Activated naive CD4-positive, alpha-beta T cell treated with Interleukin-2 at 50 U/mL for 16 hours (primary cell): ENCODE measurements around the gene TRMT2B.
"Not testable (repeated sequence)": the region's sequence is repeated elsewhere in the genome, so short reads cannot be mapped to it uniquely, and the experiment has no call there.

Source experiments
- DNase-seq: peaks from one replicate; pipeline ENCODE4 v3.0.0-alpha.2; 2020

The TRMT2B gene

GRCh38 chrX:101051549-101052302, at the start of gene TRMT2B:
Gene TRMT2B (minus strand): TSS chrX:101052111. CDS start chrX:101042289, 9,822 bp downstream.
- DNase-seq: peak; percentile 79

- peak; percentile 93 for DNase-seq
Observed at GRCh38 chrX:101097546-101098453, 45.9 kb upstream of the TRMT2B start, which contains the start of gene CENPI. Gene CENPI (plus strand): TSS chrX:101098204. CDS start chrX:101101071, 2,867 bp downstream.

- DNase-seq: no peak
Observed at GRCh38 chrX:101091817-101092216, 39.9 kb upstream of the TRMT2B start.

- DNase-seq: no peak
Observed at GRCh38 chrX:101081231-101081630, 29.3 kb upstream of the TRMT2B start.

- no peak for DNase-seq
Observed at GRCh38 chrX:101080326-101081124, 28.6 kb upstream of the TRMT2B start.

GRCh38 chrX:101079736-101080270, 27.9 kb upstream of the TRMT2B start:
- DNase-seq: no peak

GRCh38 chrX:101078716-101079598, 27.0 kb upstream of the TRMT2B start, which contains the start of gene TMEM35A:
Gene TMEM35A (plus strand): TSS chrX:101078879. CDS start chrX:101079003, 124 bp downstream.
- DNase-seq: no peak

- DNase-seq: no peak
Observed at GRCh38 chrX:101071582-101071981, 19.7 kb upstream of the TRMT2B start.

GRCh38 chrX:101062176-101062575, 10.3 kb upstream of the TRMT2B start:
- DNase-seq: no peak

GRCh38 chrX:101057093-101057714, 5.3 kb upstream of the TRMT2B start:
- no peak for DNase-seq

GRCh38 chrX:101056551-101056950, 4.6 kb upstream of the TRMT2B start:
- DNase-seq: not testable (repeated sequence)

GRCh38 chrX:101051153-101051548, 760 bp downstream of the TRMT2B start:
- DNase-seq: no peak

- no peak for DNase-seq
Observed at GRCh38 chrX:101040197-101040596, 11.7 kb downstream of the TRMT2B start.

- no peak for DNase-seq
Observed at GRCh38 chrX:101037231-101037630, 14.7 kb downstream of the TRMT2B start.

- no peak for DNase-seq
Observed at GRCh38 chrX:101029665-101030064, 22.2 kb downstream of the TRMT2B start.

- no peak for DNase-seq
Observed at GRCh38 chrX:101028562-101028961, 23.3 kb downstream of the TRMT2B start.

- no peak for DNase-seq
Observed at GRCh38 chrX:101025126-101025525, 26.8 kb downstream of the TRMT2B start.

GRCh38 chrX:101022020-101022419, 29.9 kb downstream of the TRMT2B start:
- DNase-seq: no peak

GRCh38 chrX:101012031-101012430, 39.9 kb downstream of the TRMT2B start:
- DNase-seq: not testable (repeated sequence)

- no peak for DNase-seq
Observed at GRCh38 chrX:101009090-101009489, 42.8 kb downstream of the TRMT2B start.

- no peak for DNase-seq
Observed at GRCh38 chrX:100999451-100999850, 52.5 kb downstream of the TRMT2B start.
